ENCODE results near the gene TPRA1. TPM values are rescaled to one million over a fixed set of nuclear protein-coding genes. Genes with fewer than 3 reads are reported as not detected.

The TPRA1 gene
- total RNA-seq, 1 donor from 2014 or later = 21.2 TPM

DNA sequence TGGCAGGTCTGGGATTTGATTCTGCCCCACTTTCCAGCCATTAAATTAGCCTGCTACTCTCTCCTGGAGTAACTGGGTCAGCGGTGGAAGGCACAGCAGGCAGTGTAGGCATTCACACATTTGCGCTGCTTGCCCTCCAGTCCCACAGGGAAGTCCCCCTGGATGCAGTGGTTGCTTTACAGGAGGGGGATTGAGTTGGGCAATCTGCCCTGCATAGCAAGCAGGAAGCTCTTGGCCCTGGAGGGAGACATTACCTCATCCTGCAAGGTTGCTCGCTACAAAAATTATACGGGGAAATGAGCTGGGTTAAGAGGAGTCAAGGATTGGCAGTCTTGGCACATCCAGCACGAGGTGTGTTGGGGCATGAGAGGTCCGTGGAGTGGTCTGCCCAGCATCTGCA lies 22.4 kb upstream of the TPRA1 start:
- TF ChIP-seq, protein P1, sequence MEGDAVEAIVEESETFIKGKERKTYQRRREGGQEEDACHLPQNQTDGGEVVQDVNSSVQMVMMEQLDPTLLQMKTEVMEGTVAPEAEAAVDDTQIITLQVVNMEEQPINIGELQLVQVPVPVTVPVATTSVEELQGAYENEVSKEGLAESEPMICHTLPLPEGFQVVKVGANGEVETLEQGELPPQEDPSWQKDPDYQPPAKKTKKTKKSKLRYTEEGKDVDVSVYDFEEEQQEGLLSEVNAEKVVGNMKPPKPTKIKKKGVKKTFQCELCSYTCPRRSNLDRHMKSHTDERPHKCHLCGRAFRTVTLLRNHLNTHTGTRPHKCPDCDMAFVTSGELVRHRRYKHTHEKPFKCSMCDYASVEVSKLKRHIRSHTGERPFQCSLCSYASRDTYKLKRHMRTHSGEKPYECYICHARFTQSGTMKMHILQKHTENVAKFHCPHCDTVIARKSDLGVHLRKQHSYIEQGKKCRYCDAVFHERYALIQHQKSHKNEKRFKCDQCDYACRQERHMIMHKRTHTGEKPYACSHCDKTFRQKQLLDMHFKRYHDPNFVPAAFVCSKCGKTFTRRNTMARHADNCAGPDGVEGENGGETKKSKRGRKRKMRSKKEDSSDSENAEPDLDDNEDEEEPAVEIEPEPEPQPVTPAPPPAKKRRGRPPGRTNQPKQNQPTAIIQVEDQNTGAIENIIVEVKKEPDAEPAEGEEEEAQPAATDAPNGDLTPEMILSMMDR (IDR thresholded peaks at IDR 0.05; ENCODE audit: partially characterized antibody, unreplicated experiment) = no peak
- peaks cover 2% of the 10 kb centered on the region for H3K27me3 Mint-ChIP-seq (ENCODE audit: unreplicated experiment)
- DNase-seq = no peak
- no peaks in the 10 kb centered on the region for H3K4me1 Mint-ChIP-seq (ENCODE audit: low read depth, unreplicated experiment)
- H3K36me3 Mint-ChIP-seq (ENCODE audit: unreplicated experiment) = no peaks in the 10 kb centered on the region
- peaks cover 5% of the 10 kb centered on the region for H3K9me3 Mint-ChIP-seq (ENCODE audit: unreplicated experiment)
- H3K27ac Mint-ChIP-seq (ENCODE audit: unreplicated experiment) = no peak overlapping the region
- no peak overlapping the region for H3K4me3 Mint-ChIP-seq (ENCODE audit: unreplicated experiment)

DNA sequence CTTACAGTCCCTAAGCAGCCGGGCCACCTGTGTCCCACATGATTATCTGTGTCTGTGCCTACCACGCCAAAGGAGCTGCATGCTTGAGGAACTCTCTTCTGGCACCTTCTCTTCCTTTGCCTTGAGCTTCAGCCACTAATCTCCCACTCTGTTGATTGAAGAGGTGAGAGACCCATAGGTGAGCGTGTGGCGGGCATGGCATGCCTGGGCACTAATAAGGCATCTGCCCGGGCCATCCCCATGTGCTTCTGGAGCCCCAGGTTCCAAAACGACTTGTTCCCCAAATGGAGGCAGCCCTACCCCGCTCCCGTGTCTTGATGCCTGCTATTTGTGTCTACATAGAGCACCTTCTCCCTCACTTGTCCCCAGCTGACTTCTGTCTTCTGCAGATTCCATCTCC lies 20.7 kb upstream of the TPRA1 start:
- no peak overlapping the region for H3K4me3 Mint-ChIP-seq (ENCODE audit: unreplicated experiment)
- H3K4me1 Mint-ChIP-seq (ENCODE audit: low read depth, unreplicated experiment) = no peaks in the 10 kb centered on the region
- no peak overlapping the region for H3K27ac Mint-ChIP-seq (ENCODE audit: unreplicated experiment)
- no peaks in the 10 kb centered on the region for H3K36me3 Mint-ChIP-seq (ENCODE audit: unreplicated experiment)
- peaks cover 5% of the 10 kb centered on the region for H3K9me3 Mint-ChIP-seq (ENCODE audit: unreplicated experiment)
- DNase-seq = no peak
- TF ChIP-seq, protein P1 (IDR thresholded peaks at IDR 0.05; ENCODE audit: partially characterized antibody, unreplicated experiment) = no peak
- peaks cover 5% of the 10 kb centered on the region for H3K27me3 Mint-ChIP-seq (ENCODE audit: unreplicated experiment)

DNA sequence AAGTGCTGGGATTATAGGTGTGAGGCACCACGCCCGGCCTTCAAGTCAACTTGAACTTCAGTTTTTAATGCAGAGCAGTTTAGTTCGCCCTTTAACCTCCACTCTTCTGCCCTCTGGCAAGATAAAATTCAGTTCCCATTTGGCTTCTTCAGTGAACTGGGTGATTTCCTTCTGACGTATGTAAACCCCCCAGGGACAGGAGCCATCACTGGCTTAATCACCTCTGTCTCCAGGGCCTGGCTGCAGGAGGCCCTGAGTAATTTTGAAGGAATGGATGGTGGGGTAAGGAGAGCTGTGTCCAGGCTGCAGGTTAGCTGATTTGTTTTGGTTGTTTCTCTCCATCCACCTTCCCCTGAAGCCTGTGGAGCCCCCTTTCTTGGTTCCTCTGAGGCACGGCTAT lies 19.6 kb upstream of the TPRA1 start:
- Mint-ChIP-seq H3K27me3 (ENCODE audit: unreplicated experiment) (peaks cover 5% of the 10 kb centered on the region), H3K27ac (ENCODE audit: unreplicated experiment) (no peak overlapping the region), H3K4me3 (ENCODE audit: unreplicated experiment) (no peak overlapping the region), H3K4me1 (ENCODE audit: low read depth, unreplicated experiment) (no peaks in the 10 kb centered on the region), H3K36me3 (ENCODE audit: unreplicated experiment) (no peaks in the 10 kb centered on the region), H3K9me3 (ENCODE audit: unreplicated experiment) (peaks cover 5% of the 10 kb centered on the region)
- DNase-seq = no peak
- TF ChIP-seq, protein P1 (IDR thresholded peaks at IDR 0.05; ENCODE audit: partially characterized antibody, unreplicated experiment) = no peak

DNA sequence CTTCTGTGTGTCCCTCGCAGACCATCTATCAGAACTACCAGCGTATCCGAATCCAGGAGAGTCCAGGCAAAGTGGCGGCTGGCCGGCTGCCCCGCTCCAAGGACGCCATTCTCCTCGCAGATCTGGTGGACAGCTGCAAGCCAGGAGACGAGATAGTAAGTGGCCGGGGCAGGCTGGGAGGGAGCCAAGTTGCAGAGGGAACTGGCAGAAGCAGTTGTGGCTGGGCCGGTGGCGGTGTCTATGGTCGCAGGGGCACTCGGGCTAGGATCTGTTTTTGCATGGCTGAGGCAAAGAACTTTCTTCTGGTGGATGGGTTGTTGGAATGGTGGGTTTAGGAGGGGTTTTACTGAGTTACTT lies 17.8 kb upstream of the TPRA1 start:
- TF ChIP-seq, protein P1 (IDR thresholded peaks at IDR 0.05; ENCODE audit: partially characterized antibody, unreplicated experiment) = no peak
- H3K27ac Mint-ChIP-seq (ENCODE audit: unreplicated experiment) = no peak overlapping the region
- no peaks in the 10 kb centered on the region for H3K36me3 Mint-ChIP-seq (ENCODE audit: unreplicated experiment)
- DNase-seq = no peak
- peaks cover 5% of the 10 kb centered on the region for H3K27me3 Mint-ChIP-seq (ENCODE audit: unreplicated experiment)
- H3K4me3 Mint-ChIP-seq (ENCODE audit: unreplicated experiment) = no peak overlapping the region
- H3K9me3 Mint-ChIP-seq (ENCODE audit: unreplicated experiment) = peaks cover 3% of the 10 kb centered on the region
- H3K4me1 Mint-ChIP-seq (ENCODE audit: low read depth, unreplicated experiment) = no peaks in the 10 kb centered on the region

GRCh38 chr3:127607675-127608361 lies 17.3 kb upstream of the TPRA1 start:
- H3K36me3 Mint-ChIP-seq (ENCODE audit: unreplicated experiment) = no peaks in the 10 kb centered on the region
- H3K27me3 Mint-ChIP-seq (ENCODE audit: unreplicated experiment) = peaks cover 5% of the 10 kb centered on the region
- DNase-seq = no peak
- TF ChIP-seq, protein P1 (IDR thresholded peaks at IDR 0.05; ENCODE audit: partially characterized antibody, unreplicated experiment) = no peak
- no peak overlapping the region for H3K27ac Mint-ChIP-seq (ENCODE audit: unreplicated experiment)
- H3K4me3 Mint-ChIP-seq (ENCODE audit: unreplicated experiment) = no peak overlapping the region
- no peaks in the 10 kb centered on the region for H3K4me1 Mint-ChIP-seq (ENCODE audit: low read depth, unreplicated experiment)
- peaks cover 3% of the 10 kb centered on the region for H3K9me3 Mint-ChIP-seq (ENCODE audit: unreplicated experiment)

Data from glutamatergic neuron (in vitro differentiated cells).